ENCODE results near the gene TBX3. TPM values are rescaled to one million over a fixed set of nuclear protein-coding genes. Genes with fewer than 3 reads are reported as not detected.

Gene TBX3
- polyA plus RNA-seq, 1 of the 3 experiments (the other 2 are of a cell fraction) = 10.2 TPM

- no peak overlapping the region for H3K9ac ChIP-seq
- H3K27me3 ChIP-seq (ENCODE audit: insufficient read depth) = no peaks in the 10 kb centered on the region; the same call in 1 of the 2 replicates
- H3K79me2 ChIP-seq (ENCODE audit: insufficient read depth) = no peaks in the 10 kb centered on the region
- peak overlapping the region in 1 of 2 experiments; percentile 62; a peak in 2 of 4 replicates for H3K27ac ChIP-seq (ENCODE audit: low read depth in 2 of 2, low read length in 1 of 2)
- no peaks in the 10 kb centered on the region for H3K9me3 ChIP-seq
- H3K4me1 ChIP-seq (ENCODE audit: control insufficient read depth in 1 of 2, insufficient read depth in 2 of 2, low read depth in 1 of 2, low read length in 1 of 2) = peaks cover 3 to 17% of the 10 kb centered on the region in 2 experiments; a peak in 2 of 4 replicates
- no peaks in the 10 kb centered on the region for H3F3A ChIP-seq (replicated peaks; ENCODE audit: insufficient read depth)
- no peaks in the 10 kb centered on the region for H3K36me3 ChIP-seq (replicated peaks in 1 of 2; ENCODE audit: control insufficient read depth in 1 of 2, insufficient read depth in 2 of 2, low read length in 1 of 2)
- POLR2A ChIA-PET = interaction anchor here (1.4 to 1.9 kb wide), 2 partner anchors 9 to 19 kb away, joined by 4 to 10 read pairs; partner anchors contain the start of gene TBX3
- no peaks in the 10 kb centered on the region for H3K9me2 ChIP-seq
- DNase-seq = peak; percentile 86
- 39% methylated on average over 2 of the region's 3 CpGs for WGBS (ENCODE audit: low lambda C conversion rate)
- no peaks in the 10 kb centered on the region for H4K20me1 ChIP-seq (ENCODE audit: insufficient read depth)
- H3K4me2 ChIP-seq = no peak overlapping the region
- no peak overlapping the region for H3K4me3 ChIP-seq (ENCODE audit: low read depth in 2 of 2, low read length in 1 of 2)
- CTCF ChIA-PET = interaction anchor here (1.0 kb wide), 1 partner anchor 20 kb away, joined by 5 read pairs; the partner anchor contains the start of gene TBX3
- H2AFZ ChIP-seq (ENCODE audit: low read depth) = no peak overlapping the region
- peak; percentile 68 for TF ChIP-seq JUND (IDR thresholded peaks at IDR 0.05)
- peak; percentile 65; the same call in 1 of the 2 replicates for TF ChIP-seq MAX (IDR thresholded peaks at IDR 0.05; ENCODE audit: low read depth)
- TF ChIP-seq EP300 (IDR thresholded peaks at IDR 0.05; ENCODE audit: borderline replicate concordance in 1 of 2, low read depth in 1 of 2, low read length in 1 of 2) = peak; percentile 84 to 89
- no peak for TF ChIP-seq MEF2A (IDR thresholded peaks at IDR 0.05; ENCODE audit: borderline replicate concordance, low read depth)
- peak; percentile 83 for TF ChIP-seq TEAD4 (IDR thresholded peaks at IDR 0.05; ENCODE audit: borderline replicate concordance, insufficient read depth)
- no peak for TF ChIP-seq USF1 (IDR thresholded peaks at IDR 0.05; ENCODE audit: borderline replicate concordance, low read depth)
- TF ChIP-seq TAF1 (IDR thresholded peaks at IDR 0.05; ENCODE audit: borderline replicate concordance, low read depth, low read length) = no peak
- TF ChIP-seq RFX5 (IDR thresholded peaks at IDR 0.05; ENCODE audit: low read length) = no peak
- TF ChIP-seq RAD21 (IDR thresholded peaks at IDR 0.05; ENCODE audit: low read length) = peak; percentile 22
- no peak for TF ChIP-seq ELF1 (IDR thresholded peaks at IDR 0.05)
- TF ChIP-seq RCOR1 (IDR thresholded peaks at IDR 0.05; ENCODE audit: low read length) = peak; percentile 89
- TF ChIP-seq GABPA (IDR thresholded peaks at IDR 0.05; ENCODE audit: low read depth) = no peak
- peak; percentile 83; the same call in 1 of the 2 replicates for TF ChIP-seq RXRA (IDR thresholded peaks at IDR 0.05; ENCODE audit: borderline replicate concordance, low read depth)
- no peak for TF ChIP-seq YY1 (IDR thresholded peaks at IDR 0.05; ENCODE audit: low read depth)
- no peak for TF ChIP-seq NRF1 (IDR thresholded peaks at IDR 0.05; ENCODE audit: low read depth, low read length)
- no peak for TF ChIP-seq SMC3 (IDR thresholded peaks at IDR 0.05; ENCODE audit: low read depth, low read length)
- TF ChIP-seq POLR2AphosphoS5 (IDR thresholded peaks at IDR 0.05; ENCODE audit: low read depth, low read length) = peak; percentile 75
- no peak for TF ChIP-seq EZH2phosphoT487 (IDR thresholded peaks at IDR 0.05; ENCODE audit: borderline replicate concordance, low read depth)
- peak; percentile 31; the same call in 1 of the 2 replicates for TF ChIP-seq FOSL2 (IDR thresholded peaks at IDR 0.05; ENCODE audit: borderline replicate concordance, low read depth)
- peak; percentile 48; the same call in 1 of the 2 replicates for TF ChIP-seq ZBTB33 (IDR thresholded peaks at IDR 0.05; ENCODE audit: borderline replicate concordance, low read depth)
- TF ChIP-seq SIN3A (IDR thresholded peaks at IDR 0.05; ENCODE audit: borderline replicate concordance, low read depth, low read length) = no peak
- TF ChIP-seq REST (IDR thresholded peaks at IDR 0.05; ENCODE audit: low read depth, low read length) = peak; percentile 59
- peak; percentile 68 for TF ChIP-seq GATA2 (CRISPR knock-in tag; IDR thresholded peaks at IDR 0.05)
- TF ChIP-seq CTCF (IDR thresholded peaks at IDR 0.05) = no peak
- TF ChIP-seq USF2 (IDR thresholded peaks at IDR 0.05; ENCODE audit: borderline replicate concordance, low read depth, low read length) = no peak
These were observed 20.1 kb upstream of the TBX3 start for GRCh38 chr12:114704096-114704495.
